B cell (primary cell): ENCODE data around the gene IL22RA1. TPM values are rescaled to one million over a fixed set of nuclear protein-coding genes. Genes with fewer than 3 reads are reported as not detected.
A peak's percentile ranks its signal among the peaks of the same experiment; 100 is the strongest.

Source experiments
- ATAC-seq: fragments of 200-7000 bp; cut with Tn5 transposase; one replicate; pipeline ENCODE4 v1.10.0; 2021; ENCODE audit warnings: low read depth, mild to moderate bottlenecking, moderate number of reproducible peaks, moderate library complexity
- CTCF ChIA-PET: fragments of 350-600 bp; sonication (Branson Sonifier 250); formaldehyde crosslinking; loops from one replicate; lab custom pipeline; 2021; ENCODE audit warnings: antibody characterized with exemption, inconsistent platforms; lab: Charles Lee
- POLR2A ChIA-PET: fragments of 350-600 bp; sonication (Branson Sonifier 250); formaldehyde crosslinking; loops from one replicate; lab custom pipeline; 2021; ENCODE audit warnings: antibody characterized with exemption; lab: Charles Lee
- DNase-seq: peaks from one replicate; pipeline ENCODE4 v3.0.0; 2013
- H2AFZ ChIP-seq: 2 replicates; pipeline ENCODE4 v1.6.1; 2012; ENCODE audit warnings: mild to moderate bottlenecking, low read depth, low read length; ENCODE audit not compliant: insufficient read depth, poor library complexity, severe bottlenecking
- H3K27ac ChIP-seq, 2 donors: 1 replicate in 1 of 2; 2 replicates in 1 of 2; pipeline ENCODE4 v1.5.1; 2012 to 2013; ENCODE audit warnings: low read length in 2 of 2, mild to moderate bottlenecking in 2 of 2, moderate library complexity in 1 of 2
- H3K27me3 ChIP-seq, 4 experiments: fragments of 200-600 bp in 1 of 4; sonication (generic) in 1 of 4; replicated peaks in 1 of 4; 1 replicate in 2 of 4; 2 replicates in 2 of 4; pipeline versions ENCODE4 v1.6.1 to v1.7.0; 2013 to 2016; ENCODE audit warnings: low read length in 3 of 4, mild to moderate bottlenecking in 2 of 4, mixed read lengths in 1 of 4, moderate library complexity in 1 of 4; ENCODE audit not compliant: insufficient read depth in 4 of 4, control insufficient read depth in 3 of 4; ENCODE audit errors: control extremely low read depth in 1 of 4
- H3K36me3 ChIP-seq, 2 experiments: replicated peaks in 1 of 2; 1 replicate in 1 of 2; 2 replicates in 1 of 2; pipeline versions ENCODE4 v1.6.1 to v1.7.1; 2013; ENCODE audit warnings: low read length in 1 of 2; ENCODE audit not compliant: insufficient read depth in 2 of 2, control insufficient read depth in 1 of 2; ENCODE audit errors: control extremely low read depth in 1 of 2, extremely low read depth in 1 of 2
- H3K4me1 ChIP-seq, 2 donors: fragments of 200-600 bp in 1 of 2; sonication (generic) in 1 of 2; 1 replicate in 1 of 2; 2 replicates in 1 of 2; pipeline versions ENCODE4 v1.5.1 to v1.6.1; 2013 to 2017; ENCODE audit warnings: low read length in 2 of 2; ENCODE audit not compliant: control insufficient read depth in 2 of 2, insufficient read depth in 2 of 2
- H3K4me2 ChIP-seq: replicated peaks from 2 replicates; pipeline ENCODE3; 2012; ENCODE audit warnings: mild to moderate bottlenecking, low read depth, low read length; ENCODE audit not compliant: poor library complexity, severe bottlenecking
- H3K4me3 ChIP-seq, 5 experiments: fragments of 200-600 bp in 1 of 5; sonication (generic) in 1 of 5; 1 replicate in 3 of 5; 2 replicates in 2 of 5; pipeline versions ENCODE4 v1.5.1 to v1.7.0; 2011 to 2016; ENCODE audit warnings: low read length in 4 of 5, mild to moderate bottlenecking in 4 of 5, low read depth in 2 of 5, control low read depth in 1 of 5, moderate library complexity in 1 of 5; ENCODE audit not compliant: insufficient read depth in 1 of 5; ENCODE audit errors: control extremely low read depth in 1 of 5, extremely low read depth in 1 of 5
- H3K79me2 ChIP-seq: fragments of 200-600 bp; sonication (generic); one replicate; pipeline ENCODE4 v1.6.0; 2016; ENCODE audit warnings: low read length; ENCODE audit not compliant: control insufficient read depth, insufficient read depth
- H3K9ac ChIP-seq: fragments of 200-600 bp; sonication (generic); 2 replicates; pipeline ENCODE4 v1.6.1; 2017; ENCODE audit warnings: mild to moderate bottlenecking, low read length, moderate library complexity
- H3K9me3 ChIP-seq, 3 donors: one replicate each; pipeline versions ENCODE4 v1.6.1 to v1.7.1; 2013; ENCODE audit warnings: low read length in 2 of 3; ENCODE audit not compliant: control insufficient read depth in 2 of 3, insufficient read depth in 1 of 3; ENCODE audit errors: control extremely low read depth in 1 of 3
- H4K20me1 ChIP-seq: 2 replicates; pipeline ENCODE4 v1.6.0; 2012; ENCODE audit warnings: mild to moderate bottlenecking, low read length; ENCODE audit not compliant: insufficient read depth, control insufficient read depth, poor library complexity, severe bottlenecking
- H3K27ac Mint-ChIP-seq: one replicate; pipeline ENCODE4 v1.8.0; 2021; ENCODE audit warnings: mixed read lengths
- H3K27me3 Mint-ChIP-seq: one replicate; pipeline ENCODE4 v1.8.0; 2021; ENCODE audit warnings: mixed read lengths
- H3K4me1 Mint-ChIP-seq: one replicate; pipeline ENCODE4 v1.8.0; 2021; ENCODE audit warnings: mixed read lengths
- H3K4me3 Mint-ChIP-seq: one replicate; pipeline ENCODE4 v1.8.0; 2021; ENCODE audit warnings: mixed read lengths
- H3K9me3 Mint-ChIP-seq: one replicate; pipeline ENCODE4 v1.8.0; 2022; ENCODE audit warnings: mixed read lengths; ENCODE audit not compliant: insufficient read depth
- CTCF ChIP-seq: fragments of 200-600 bp; IDR thresholded peaks from one replicate; pipeline ENCODE4 v1.8.0; 2022; ENCODE audit warnings: antibody characterized with exemption, mild to moderate bottlenecking
- EZH2 ChIP-seq: IDR thresholded peaks from 2 replicates; pipeline ENCODE4 v1.6.1; 2012; ENCODE audit warnings: borderline replicate concordance, low read depth, mild to moderate bottlenecking, moderate library complexity, low read length; ENCODE audit not compliant: insufficient read depth, poor library complexity, severe bottlenecking
- WGBS: methylation state at CpG from one replicate; pipeline ENCODE4 v1.1.5; 2013; ENCODE audit warnings: missing lambda C conversion rate; ENCODE audit not compliant: insufficient coverage; 5-methylcytosine and 5-hydroxymethylcytosine counted together
- intact Hi-C: fragments of 100-400 bp; cut with micrococcal nuclease; formaldehyde crosslinking; loops from one replicate; pipeline ENCODE4 v1.10.0; 2022
- polyA minus RNA-seq: library from RNA; depleted of rRNA, polyadenylated mRNA; stranded (reverse); fragments of >200 nt; gene quantifications from 2 replicates; pipeline ENCODE4 v1.2.3, GENCODE V29; 2012
- polyA plus RNA-seq: library from polyadenylated mRNA; depleted of rRNA; stranded (reverse); fragments of >200 nt; gene quantifications from 2 replicates; pipeline ENCODE4 v1.2.3, GENCODE V29; 2012
- total RNA-seq, 2 donors: library from RNA; stranded (reverse); fragments of 120-200 nt in 1 of 2; gene quantifications; 1 replicate in 1 of 2; 2 replicates in 1 of 2; pipeline versions ENCODE4 v1.2.3 to v1.2.4, GENCODE V29; 2013 to 2022

IL22RA1 gene
- 0.10 TPM in 1 of 2 replicates, not detected in the other for total RNA-seq
- 0.02 TPM for total RNA-seq (2013)
- polyA plus RNA-seq = 0.09 and 0.10 TPM in 2 replicates
- 0.14 TPM in 1 of 2 replicates, not detected in the other for polyA minus RNA-seq

- peaks cover 4% of the 10 kb centered on the region for H3K4me1 Mint-ChIP-seq
- no peak for ATAC-seq
- DNase-seq = no peak
- no peaks in the 10 kb centered on the region for H3K9me3 Mint-ChIP-seq
- Histone ChIP-seq H3K27ac (no peak within 1 kb of the TSS), H4K20me1 (no peaks in the 10 kb centered on the region), H3K4me2 (no peak within 1 kb of the TSS), H3K9ac (no peak within 1 kb of the TSS), H2AFZ (no peak within 1 kb of the TSS), H3K4me3 (no peak within 1 kb of the TSS), H3K27me3 (peaks cover 0 to 2% (median 0%) of the 10 kb centered on the region in 4 experiments), H3K4me1 (no peaks in the 10 kb centered on the region), H3K79me2 (no peaks in the 10 kb centered on the region), H3K36me3 (no peaks in the 10 kb centered on the region), H3K9me3 (peaks cover 0 to 3% (median 0%) of the 10 kb centered on the region in 3 donors)
- WGBS = 80% methylated on average over 18 of the region's 22 CpGs
- POLR2A ChIA-PET = interaction anchor here (0.8 kb wide), 1 partner anchor 293 kb away, joined by 4 read pairs; no protein-coding TSS in a partner anchor
- intact Hi-C loops = no loop called here
- TF ChIP-seq EZH2 = no peak
- TF ChIP-seq CTCF = no peak
- CTCF ChIA-PET = interaction anchor here (1.4 to 1.6 kb wide), 2 partner anchors 8 to 250 kb away, joined by 4 to 5 read pairs; no protein-coding TSS in a partner anchor
- peaks cover 11% of the 10 kb centered on the region for H3K27me3 Mint-ChIP-seq
- H3K4me3 Mint-ChIP-seq = no peak within 1 kb of the TSS
- peak within 1 kb of the TSS; percentile 8 for H3K27ac Mint-ChIP-seq
These were observed at the start of gene IL22RA1 for GRCh38 chr1:24142546-24143534. Gene IL22RA1 (minus strand): TSS chr1:24143140. CDS start chr1:24143082, 58 bp downstream.
